Measurements from ENCODE around the gene MXD4. TPM values are rescaled to one million over a fixed set of nuclear protein-coding genes. Genes with fewer than 3 reads are reported as not detected.

MXD4 gene
- total RNA-seq, 1 donor from 2014 or later = 92.1 TPM

- peak; percentile 100 for DNase-seq
Observed at GRCh38 chr4:2262145-2262943, 435 bp upstream of the MXD4 start.

- peak; percentile 67 for DNase-seq
Observed at GRCh38 chr4:2261110-2261852, 628 bp downstream of the MXD4 start.

- DNase-seq = no peak
Observed at GRCh38 chr4:2260344-2261109, 1.4 kb downstream of the MXD4 start.

GRCh38 chr4:2259541-2260343, 2.2 kb downstream of the MXD4 start:
- DNase-seq = no peak

- no peak for DNase-seq
Observed at GRCh38 chr4:2259036-2259540, 2.8 kb downstream of the MXD4 start.

GRCh38 chr4:2258091-2259035, 3.5 kb downstream of the MXD4 start:
- no peak for DNase-seq

GRCh38 chr4:2257361-2258081, 4.4 kb downstream of the MXD4 start:
- DNase-seq = no peak

GRCh38 chr4:2256781-2257191, 5.1 kb downstream of the MXD4 start:
- peak; percentile 68 for DNase-seq

- DNase-seq = no peak
Observed at GRCh38 chr4:2256156-2256731, 5.7 kb downstream of the MXD4 start.

- DNase-seq = peak; percentile 38
Observed at GRCh38 chr4:2255501-2256155, 6.3 kb downstream of the MXD4 start.

GRCh38 chr4:2254665-2255500, 7.0 kb downstream of the MXD4 start:
- DNase-seq = no peak

GRCh38 chr4:2253160-2254084, 8.5 kb downstream of the MXD4 start:
- no peak for DNase-seq

GRCh38 chr4:2252530-2253091, 9.3 kb downstream of the MXD4 start:
- DNase-seq = no peak

GRCh38 chr4:2251795-2252529, 9.9 kb downstream of the MXD4 start:
- no peak for DNase-seq

GRCh38 chr4:2251073-2251794, 10.7 kb downstream of the MXD4 start:
- no peak for DNase-seq

Data from dermis blood vessel endothelial cell (primary cell).